ENCODE measurements around the gene CHRNA3.

The CHRNA3 gene

DNA sequence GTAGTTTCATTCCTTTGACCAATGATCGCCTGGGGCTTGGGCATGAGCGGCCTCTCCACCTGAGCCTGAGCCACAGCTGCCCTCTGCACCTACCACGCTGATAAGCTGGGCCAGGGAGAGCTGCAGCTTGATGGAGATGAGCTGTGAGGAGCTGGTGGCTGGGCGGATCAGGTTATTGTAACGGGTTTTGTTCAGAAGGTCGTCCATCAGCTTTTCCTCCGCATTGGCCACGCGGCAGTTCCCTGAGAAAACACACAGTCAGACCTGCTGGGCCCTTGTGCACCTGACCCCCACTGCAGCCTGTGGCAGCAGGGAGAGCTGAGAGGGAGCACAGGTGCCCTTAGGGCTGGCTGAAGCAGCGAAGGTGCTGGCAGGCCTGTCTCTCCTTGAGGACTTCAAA lies 14.6 kb upstream of the CHRNA3 start:
- no peak for DNase-seq

DNA sequence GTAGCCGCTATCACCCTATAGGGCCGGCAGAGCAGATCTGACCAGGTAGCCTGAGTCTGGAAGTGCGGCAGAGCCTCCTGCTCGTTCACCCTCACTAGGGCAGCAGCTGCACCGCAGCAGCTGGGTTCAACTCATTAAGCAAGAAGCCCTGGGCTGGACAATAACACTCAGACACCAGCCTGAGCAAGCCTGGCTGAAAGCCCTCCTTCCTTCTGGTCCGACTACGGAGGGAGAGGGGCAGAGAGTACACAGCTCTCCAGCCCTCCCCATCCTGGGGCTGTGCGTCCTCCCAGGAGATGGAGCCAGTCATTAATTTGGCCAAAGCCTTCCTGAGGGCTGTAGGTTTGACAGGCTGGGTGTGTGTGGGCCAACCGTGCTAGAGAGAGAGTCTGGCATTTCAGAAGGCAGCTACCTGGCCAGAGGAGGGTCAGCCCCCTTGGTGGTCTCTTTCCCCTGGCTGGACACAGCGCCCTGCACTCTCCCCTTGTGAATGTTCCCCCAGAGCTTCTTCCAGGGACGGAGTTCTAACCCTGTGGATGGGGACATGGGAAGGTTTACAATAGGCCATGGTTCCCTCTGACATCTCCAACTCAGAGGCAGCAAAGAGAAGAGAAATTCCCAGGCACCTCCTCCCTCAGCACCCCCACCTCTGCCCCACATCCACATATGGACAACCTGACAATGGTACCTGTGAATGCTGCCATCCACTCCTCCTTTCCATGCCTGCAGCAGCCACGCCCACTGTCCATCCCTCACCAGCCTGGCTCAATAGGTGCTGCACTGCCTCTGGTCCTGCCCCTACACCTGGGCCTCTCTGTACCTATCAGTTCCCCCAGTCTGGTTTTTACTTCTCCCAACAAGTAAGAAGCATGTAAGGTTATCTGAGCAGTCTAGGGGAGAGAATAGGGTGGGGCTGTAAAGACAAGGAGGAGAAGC lies 13.7 kb upstream of the CHRNA3 start:
- DNase-seq, result no peak

DNA sequence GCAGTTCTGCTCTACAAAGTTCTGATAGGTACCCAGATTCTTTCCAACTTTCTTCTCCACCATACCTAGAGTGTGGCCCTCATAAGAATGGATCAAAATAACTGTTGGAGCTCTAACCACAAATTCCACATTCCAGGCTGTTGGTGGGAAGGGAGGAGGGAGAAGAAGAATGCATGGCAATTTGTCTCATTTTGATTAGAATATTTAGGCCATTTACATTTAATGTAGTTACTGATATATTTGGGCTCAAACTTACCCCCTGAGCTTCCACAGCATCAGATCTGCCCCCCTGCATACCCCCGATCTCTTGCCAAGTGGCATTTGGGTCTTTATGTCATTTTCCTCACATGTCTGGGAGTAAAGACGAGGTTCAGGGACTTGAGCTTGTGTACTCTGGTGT lies 12.6 kb upstream of the CHRNA3 start:
- DNase-seq, result no peak

DNA sequence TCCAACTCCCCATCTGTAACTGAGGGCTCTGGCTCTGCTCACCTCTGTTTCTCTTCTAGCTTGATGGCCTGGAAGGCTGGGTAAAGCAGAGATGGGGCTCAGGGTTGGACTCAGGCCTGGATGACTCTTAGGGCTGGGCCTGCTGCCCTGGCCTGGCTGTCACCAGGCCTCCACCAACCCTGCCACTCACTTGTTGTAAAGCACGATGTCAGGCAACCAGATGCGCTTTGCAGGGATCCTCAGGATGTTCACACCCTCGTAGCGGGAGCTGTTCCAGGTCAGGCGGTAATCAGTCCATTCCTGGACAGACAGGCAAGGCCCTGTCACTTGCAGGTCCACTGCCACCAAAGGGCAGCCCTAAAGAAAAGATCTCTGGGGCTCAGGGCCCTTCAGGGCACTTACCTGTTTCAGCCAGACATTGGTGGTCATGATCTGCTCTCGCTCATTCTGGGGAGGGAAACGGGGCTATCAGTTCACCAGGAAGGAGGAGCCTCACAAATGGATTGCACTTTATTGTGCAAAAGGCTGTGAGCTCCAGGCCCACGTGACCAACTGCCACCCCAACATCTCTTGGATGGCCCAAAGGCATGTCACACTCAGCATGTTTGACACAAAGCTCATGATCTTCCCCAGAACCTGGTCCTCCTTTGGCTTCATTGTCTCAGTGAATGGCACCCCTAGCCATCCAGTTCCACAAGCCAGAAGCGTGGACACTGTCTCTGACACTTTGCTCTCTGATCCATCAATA lies 10.3 kb upstream of the CHRNA3 start:
- no peak for DNase-seq

DNA sequence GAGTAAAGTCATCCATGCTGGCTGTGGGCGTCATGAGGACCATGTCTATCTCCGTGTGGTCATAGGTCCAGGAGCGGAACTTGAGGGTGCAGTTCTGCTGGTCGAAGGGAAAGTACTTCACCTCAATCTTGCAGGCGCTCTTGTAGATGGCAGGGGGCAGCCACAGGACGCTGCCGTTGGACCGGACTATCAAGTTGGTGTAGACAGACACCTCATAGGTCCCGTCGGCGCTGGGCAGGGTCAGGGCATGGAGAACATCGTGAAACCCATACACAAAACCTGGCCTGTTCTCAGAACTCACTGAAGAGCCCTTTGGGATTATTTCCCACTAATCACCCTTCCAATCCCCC lies 8.9 kb upstream of the CHRNA3 start:
- no peak for DNase-seq

DNA sequence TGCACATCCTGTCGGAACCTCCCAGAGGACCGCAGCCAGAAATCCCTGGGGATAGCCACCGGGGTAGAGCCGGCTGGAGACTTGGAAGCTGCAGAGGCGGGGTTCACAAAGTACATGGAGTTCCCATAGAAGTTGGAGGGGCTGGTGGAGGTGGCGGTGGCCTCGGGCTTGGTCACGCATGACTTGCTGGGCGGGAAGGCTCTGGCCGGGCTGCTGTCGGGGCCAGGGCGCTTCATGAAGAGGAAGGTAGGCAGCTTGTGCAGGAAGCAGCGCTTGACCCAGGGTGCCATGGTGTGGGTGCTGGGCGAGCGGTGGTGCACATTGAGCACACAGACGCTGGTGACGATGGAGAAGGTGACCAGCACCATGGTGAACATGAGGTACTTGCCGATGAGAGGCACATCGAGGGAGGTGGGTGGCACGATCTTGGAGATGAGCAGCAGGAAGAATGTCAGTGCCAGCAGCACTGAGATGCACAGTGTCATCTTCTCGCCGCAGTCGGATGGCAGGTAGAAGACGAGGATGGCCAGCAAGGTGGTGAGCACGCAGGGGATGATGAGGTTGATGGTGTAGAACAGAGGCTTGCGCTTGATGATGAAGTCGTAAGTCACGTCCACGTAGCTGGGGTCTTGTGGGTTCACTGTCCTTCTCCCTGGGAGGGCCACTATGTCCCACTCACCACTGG lies 8.4 kb upstream of the CHRNA3 start:
- no peak for DNase-seq

DNA sequence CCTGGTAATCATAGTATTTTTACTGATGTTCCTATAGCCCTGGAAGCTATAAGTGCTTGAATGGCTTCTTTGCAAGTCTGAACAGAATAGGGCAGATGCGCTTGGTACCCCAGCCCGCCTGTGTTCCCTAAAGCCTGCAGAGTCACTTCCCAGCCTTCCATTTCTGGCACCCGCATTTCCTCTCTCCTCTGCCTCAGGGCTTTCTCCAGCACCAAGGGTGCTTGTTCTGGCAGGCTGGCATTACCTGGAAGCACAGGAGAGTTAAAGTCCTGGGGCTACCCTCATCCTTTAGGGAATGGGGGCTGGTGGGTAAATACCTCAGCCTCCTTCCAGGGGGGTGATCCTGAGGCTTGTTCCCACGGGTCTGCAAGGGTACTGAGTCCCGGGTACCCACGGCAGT lies 7.4 kb upstream of the CHRNA3 start:
- DNase-seq, result no peak

DNA sequence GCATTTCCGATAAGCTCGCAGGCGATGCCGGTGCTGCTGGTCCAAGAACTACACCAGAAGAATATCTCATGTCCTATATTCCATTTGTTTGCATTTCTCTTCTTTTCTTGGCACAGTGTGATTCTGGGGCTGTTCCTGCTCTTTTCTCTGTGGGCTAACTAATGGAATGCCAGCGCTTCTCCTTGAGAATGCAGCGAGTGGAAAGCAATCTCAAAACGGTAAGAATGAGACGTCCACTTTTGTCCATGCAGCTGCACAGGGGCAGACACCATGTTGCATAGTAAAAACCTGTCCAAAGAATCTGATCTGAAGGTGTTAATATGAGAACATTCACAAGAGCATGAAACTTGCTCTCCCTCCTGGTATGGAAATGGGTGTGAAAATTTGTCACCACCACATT lies 6.6 kb upstream of the CHRNA3 start:
- DNase-seq, result no peak

DNA sequence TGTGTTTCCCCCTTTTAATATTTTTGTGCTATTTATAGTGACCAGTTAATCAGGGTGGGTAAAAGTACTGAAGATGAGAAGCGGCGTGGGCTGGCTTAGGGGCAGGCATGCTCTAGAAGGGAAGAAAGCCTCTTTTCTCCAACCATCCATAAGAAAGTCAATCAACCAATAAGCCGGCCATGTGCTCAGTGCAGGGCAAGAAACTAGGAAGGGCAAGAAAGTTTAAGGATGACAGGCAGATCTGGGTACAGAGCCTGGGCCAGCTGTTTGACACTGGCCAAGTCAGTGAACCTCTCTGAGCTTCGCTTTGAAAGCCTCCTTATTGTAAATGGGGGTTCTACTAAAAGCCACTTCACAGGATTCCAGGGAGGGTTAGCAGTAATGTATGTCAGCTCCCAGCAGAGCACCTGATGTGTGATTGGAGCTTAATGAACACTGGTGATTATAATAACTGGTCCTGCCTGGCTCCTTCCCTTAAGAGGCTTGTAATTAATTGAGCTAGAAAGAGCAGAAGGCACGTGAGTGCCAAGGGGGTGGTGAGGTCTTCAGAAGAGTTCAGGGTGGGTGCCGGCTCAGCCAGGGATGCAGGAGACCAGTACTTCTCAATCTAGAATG lies 5.7 kb upstream of the CHRNA3 start:
- no peak for DNase-seq

DNA sequence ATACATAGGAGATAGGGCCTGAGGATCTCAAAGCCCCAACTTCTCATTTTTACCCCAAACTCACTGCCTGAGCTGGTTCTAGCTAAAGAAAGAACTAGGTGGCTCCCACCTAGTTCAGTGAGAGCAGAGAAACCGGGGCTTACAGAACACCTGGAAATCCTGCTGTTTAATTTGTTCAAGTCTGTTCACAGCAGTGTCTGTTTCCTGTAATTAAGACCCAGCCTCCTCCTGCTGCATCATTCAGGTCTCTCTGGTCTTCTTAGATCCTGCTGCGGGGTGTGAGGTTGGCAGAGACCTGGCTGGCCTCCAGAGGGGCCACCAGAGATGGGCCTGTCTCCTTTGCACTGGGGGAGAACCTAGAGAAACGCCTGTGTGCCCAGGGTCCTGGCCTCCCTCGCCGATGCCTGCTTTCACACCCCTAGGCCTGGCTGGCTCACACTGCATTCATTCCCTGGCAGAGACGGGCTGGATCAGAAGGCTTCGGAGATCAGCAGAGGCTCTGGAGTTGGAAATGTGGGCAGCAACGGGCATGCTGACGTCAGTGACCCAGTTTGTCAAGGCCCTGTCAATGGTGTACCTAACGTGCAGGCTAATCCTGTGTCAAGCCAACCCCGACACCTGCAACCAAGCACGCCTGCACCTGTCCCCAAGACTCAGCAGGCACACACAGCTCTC lies 4.9 kb upstream of the CHRNA3 start:
- peak; percentile 63 for DNase-seq

DNA sequence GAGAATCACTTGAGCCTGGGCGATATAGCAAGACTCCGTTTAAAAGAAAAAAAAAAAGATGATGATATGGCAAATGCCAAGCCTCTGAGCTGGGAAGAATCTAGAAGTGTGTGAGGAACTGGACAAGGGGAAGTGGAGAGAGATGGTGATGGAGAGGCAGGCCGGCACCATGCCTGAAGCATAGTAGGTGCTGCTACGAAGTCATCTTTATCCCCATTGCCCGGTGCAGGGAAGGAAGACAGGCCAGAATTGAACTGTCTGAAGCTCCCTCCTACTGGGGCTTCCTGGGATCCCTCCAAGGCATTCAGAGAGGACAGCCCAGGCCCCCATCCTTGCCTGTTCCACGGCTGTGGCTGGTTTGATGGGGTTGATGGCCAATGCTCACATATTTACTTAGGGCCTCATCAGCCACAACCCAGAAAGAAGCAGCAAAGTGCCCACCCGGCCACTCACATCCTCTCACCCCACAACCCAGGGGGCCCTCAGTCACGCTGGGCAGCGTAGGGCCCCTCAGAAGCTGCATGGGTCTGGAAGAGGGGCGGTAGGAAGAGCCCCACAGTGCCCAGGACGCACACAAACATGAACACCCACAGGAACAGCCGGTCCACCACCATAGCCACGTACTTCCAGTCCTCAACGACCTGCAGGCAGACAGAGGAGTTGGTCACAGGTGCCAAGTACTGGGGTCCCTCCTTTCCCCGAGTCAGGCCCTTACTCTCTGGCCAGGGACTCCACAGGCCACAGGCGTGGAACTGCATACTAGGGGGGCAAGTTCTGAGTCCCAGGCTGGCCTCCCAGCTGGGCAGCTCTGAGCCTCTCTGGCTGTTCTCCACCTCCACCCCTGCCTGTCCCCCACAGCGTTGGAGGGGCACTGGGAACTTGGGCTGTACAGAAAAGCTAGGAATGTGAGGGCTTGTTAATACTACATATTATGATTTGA lies 4.1 kb upstream of the CHRNA3 start:
- no peak for DNase-seq

DNA sequence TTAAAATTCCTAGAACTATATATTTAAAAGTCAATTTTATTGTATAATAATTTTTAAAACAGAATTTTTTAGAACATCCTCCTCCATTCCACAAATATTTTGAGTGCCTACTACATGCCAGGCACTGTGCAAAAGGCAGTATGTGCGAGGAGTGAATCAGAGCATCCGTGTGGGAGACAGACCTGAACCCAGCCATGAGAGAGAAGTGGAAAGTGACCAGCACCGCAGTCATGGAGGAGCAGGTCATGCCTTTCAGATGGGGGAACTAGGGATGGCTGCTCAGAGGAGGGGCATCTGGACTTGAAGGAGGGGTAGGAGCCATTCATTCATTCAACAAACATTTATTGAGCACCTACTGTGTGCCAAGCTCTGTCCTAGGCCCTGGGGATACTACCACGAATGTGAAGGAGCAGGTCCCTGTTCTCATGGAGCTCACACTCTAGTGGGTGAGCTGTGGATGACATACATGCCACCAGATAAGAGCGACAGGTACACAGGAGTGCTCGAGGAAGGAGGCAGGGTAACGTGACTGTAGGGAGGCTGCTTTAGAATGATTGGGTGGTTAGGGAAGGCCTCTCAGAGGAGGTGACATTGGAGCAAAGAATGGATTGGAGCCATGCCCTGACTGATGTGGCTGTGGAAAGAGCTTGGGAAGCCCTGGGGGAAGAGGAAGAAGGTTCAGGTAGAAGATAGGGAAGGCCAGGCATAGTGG lies 3.1 kb upstream of the CHRNA3 start:
- no peak for DNase-seq

DNA sequence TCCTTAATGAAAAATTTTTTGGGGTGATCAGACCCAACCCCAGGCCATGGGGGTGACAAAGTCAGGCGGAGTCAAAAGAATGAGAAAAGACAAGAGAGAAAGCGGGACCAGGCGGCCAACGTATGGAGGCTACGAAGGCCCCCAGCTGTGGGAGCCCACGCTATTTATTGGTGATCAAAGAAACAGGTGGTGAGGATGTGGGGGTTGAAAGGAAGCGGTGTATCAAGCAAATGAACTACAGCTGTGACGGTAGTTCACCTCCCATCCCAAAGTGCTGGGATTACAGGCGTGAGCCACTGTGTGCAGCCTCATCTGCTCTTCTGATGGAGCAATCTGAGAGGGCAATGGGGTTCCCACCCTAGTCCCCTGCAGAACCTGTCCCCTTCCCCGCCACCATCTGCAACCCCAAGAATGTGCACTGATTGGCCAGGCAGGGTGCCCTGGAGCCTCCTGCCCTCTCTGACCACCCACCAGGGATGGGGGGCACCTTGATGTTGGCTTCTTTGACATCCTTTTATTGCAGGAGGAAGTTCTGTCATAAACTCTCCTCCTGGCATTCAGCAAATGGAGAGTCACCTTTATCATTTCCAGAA lies 1.1 kb upstream of the CHRNA3 start:
- no peak for DNase-seq

DNA sequence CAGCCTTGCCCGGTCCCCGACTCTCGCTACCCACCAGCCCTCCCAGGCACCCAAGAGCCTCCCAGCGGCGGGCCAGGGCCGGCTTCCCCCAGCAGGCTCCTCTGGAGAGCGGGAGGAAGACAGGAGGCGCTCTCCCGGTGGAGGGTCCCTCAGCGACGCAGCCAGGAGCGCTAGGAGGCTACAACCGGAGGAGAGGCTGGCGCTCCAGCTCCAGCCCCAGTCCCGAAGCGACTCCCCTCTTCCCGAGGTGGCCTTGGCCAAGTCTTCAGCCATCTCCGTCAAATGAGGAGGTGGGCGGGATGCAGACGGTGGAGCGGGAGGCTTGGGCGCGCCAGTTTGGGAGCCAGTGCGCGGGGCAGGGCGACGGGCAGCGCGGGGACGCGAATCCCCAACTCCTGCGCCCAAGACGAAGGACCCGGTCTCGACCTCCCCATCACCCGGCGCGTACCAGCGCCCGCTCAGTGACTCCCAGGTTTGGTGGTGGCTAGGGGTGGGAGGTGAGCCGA lies 722 bp downstream of the CHRNA3 start:
- no peak for DNase-seq

DNA sequence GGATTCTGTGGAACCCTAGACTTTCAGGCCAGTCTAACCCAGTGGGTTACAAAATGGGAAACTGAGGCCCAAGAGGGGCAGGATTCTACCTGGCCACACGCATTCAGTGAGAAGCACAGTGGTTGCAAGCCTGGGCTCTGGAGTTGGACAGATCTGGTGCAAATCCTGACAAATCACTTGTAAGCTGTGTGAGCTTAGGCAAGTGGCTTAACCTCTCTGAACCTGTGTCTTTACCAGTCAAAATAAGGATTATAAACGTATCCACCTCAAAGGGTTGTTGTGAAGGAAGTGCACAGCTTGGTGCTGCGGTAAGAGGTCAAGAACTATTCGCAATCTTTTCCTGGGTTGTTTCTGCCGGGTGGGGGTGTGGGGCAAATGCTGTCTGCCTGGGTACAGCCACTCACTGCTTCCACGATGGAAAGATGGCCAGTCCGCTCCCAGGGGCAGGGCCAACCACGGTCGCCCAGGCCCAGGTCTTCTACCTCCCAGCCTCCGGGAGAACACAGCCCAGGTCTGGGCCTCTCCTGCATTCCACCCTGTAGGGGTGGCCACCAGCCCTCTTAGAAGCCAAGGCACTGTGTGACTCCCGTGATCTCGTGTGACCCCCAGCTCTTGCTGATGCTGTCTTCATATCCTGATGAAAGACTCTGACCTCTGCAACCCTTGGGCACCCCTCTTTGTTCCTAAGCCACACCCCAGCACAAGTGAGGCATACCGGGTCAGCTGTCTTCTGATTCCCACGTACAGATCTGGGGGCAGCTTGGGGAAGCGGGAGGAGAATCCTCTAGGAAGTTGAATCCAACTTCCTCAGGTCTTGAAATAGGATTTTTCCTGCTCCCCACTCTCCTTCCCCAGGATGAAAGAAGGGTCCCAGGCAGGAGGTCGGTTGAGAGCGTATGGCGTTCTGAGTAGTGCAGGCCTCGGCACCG lies 1.5 kb downstream of the CHRNA3 start:
- no peak for DNase-seq

DNA sequence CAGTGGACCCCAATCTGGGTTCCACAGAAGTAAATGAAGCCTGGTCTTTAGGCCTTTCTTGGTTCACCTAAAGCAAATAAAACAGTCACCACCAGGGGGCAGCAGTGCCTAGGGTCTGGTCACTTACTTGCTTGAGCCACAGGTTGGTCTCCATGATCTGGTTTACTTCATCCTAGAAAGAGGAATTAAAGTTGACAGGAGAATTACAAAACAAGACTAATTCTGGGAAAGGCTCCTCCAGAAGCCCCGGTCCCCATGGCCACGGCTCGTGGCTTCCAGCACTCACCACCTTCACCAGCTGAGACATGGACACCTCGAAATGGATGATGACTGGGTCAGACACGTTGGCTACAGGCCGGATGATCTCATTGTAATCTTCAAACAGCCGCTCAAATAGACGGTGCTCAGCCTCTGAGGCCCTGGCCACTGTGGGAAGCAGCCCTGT lies 2.3 kb downstream of the CHRNA3 start:
- no peak for DNase-seq

DNA sequence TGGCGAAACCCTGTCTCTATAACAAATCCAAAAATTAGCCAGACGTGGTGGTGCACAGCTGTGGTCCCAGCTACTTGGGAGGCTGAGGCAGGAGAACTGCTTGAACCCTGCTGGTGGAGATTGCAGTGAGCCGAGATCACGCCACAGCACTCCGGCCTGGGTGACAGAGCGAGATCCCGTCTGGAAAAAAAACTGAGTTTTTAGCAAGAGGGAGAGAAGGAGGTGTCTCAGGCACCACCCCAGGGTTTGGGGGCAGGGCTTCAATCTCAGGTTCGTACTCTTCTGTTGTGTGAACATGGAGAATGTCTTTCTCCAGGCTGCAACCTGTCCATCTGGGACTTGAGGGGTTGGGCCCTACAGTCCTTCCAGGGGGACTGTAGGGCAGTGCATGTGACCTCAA lies 2.7 kb downstream of the CHRNA3 start:
- no peak for DNase-seq

DNA sequence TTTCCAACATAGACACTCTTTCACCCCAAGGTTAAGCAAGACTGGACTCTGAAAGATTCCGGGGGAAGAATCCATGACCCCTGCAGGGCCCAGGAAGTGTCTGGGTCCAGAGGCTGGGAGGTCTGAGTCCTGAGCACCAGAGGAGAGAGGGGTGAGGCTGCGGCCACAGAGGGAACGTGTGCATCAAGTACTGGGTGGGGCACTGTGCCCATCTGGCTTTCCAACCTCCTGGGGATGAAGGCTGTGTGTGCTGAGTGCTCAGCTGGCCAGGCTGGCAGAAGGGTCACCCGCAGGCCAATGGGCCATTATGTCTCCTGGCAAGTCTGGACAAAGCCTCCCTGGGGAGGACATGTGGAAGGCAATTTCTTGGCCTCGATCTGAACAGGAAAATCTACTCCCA lies 3.3 kb downstream of the CHRNA3 start:
- no peak for DNase-seq

DNA sequence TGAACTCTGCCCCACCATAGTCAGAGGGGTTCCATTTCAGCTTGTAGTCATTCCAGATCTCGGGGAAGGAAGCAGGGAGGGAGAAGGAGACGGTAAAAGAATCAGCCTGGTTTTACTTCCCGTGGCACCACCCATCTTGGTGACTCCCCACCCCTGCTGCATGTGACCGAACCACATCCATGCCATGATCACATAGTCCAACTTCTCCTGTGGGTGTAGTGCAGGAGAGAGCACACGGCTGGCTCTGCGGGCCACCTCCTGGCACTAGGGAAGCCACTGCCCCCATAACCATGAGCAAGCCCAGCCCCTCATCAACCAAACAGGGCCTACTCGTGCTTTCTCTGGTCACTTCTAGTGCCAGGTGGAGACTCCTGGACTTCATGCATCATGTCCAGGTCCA lies 3.7 kb downstream of the CHRNA3 start:
- no peak for DNase-seq

All from NCI-H510A (cell line).